DMS114 treated with DMSO at 0.1 percent for 48 hours (cell line): ENCODE results near the gene BCAR3.
"Not testable (repeated sequence)": the region's sequence is repeated elsewhere in the genome, so short reads cannot be mapped to it uniquely, and the experiment has no call there.

Source experiments
- DNase-seq: peaks from one replicate; lab custom pipeline; 2025; ENCODE audit not compliant: unreplicated experiment; lab: John Stamatoyannopoulos, UW

Gene BCAR3

DNA sequence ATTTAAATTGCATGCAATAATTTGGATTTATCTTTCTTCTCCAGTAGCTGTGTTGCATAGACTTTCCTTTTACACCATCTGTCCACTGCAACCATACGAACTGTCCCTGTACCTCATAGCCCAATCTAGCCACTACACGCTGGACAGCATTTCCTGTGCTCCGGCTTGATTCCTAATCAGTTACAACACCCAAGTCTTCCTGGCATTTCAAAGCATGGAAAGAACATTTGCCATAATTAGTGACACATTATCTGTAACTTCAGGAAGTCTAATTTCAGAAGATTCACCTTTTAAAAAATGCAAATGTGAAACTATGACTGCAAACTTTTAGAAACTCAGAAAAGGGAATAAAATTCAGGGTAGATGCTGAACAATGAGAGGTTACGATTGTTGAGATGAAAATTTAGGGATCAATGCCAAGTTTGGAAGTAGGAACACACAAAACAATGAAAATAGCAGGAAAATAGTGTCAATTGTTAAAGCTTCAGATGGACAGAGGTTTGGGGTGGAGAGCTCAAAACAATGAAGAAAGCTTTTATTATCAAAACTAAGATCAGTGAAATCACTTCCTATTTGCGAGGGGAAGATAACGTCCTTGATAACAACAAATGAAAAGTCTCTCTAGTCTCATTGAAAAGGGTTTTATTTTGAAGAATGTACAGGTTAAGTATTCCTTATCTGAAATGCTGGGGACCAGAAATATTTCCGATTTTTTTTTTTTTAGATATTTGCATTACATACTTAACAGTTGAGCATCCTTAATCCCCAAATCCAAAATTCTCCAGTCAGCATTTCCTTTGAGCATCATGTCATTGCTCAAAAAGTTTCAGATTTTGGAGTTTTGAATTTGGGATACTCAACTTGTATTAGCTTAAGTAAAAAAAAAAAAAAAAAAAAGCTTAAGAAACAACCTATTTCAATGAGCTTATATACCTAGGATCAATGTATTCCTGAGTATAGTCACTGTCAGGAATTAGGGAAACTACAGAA, 126.5 kb downstream of the BCAR3 start:
- no peak for DNase-seq

DNA sequence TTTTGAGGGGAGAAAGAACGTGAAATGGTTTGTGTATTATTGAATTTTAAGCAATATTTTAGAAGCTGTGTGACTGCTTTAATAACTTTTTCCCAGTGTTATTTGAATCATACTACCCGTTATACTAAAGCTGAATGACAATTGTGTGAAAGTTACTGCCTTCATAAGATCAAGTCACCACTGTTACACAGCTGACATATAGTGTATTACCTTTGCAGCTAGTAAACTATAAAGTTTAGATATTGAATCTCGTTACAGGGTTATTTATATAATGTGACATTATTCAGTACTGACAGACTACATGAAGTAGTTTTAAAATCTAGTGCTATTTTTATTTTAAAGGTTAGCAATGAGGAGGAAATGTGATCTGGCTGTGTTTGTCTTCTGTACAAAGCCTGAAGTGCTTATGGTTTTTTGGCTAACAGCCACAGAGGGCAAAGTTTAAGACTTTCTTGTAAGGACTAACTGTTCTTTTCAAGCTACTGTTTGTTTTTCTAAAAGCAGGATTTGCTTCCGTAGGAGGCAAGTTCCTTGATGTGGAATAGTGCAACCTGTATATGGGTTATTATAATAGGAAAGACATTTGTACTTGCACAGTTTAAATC, 127.6 kb downstream of the BCAR3 start:
- DNase-seq = not testable (repeated sequence)

DNA sequence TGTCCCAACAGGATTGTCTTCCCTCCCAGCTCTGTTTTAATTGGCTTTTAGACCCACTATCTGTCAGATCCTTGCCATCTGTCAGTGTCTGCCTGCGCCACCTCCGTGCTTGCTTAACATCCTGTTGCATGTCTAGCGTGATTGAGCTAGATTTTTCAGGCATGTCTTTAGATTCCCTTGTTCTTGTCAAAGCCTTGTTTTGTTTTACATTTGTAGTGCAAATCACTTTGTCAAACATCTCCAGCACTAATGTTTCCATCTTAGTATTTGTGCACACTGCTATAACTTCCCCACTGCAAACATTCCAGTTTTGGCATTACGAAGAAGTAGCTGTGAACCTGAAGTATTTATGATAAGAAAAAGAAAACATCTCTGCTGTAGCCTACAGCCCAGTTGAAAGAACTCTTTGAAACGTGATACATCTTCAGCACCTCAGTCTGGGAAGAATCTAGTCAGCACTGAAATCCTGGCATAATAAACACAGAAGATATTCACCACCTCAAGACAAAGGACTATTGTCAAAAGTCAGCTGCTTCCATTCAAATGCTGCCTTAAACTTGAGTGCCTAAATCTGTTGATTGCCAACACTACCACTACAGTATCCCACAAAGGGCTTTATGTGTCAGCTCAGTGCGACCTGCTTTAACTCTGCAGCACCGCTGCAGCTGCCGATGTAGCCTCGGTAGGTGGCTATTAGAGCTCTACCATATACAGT, 128.7 kb downstream of the BCAR3 start:
- no peak for DNase-seq

DNA sequence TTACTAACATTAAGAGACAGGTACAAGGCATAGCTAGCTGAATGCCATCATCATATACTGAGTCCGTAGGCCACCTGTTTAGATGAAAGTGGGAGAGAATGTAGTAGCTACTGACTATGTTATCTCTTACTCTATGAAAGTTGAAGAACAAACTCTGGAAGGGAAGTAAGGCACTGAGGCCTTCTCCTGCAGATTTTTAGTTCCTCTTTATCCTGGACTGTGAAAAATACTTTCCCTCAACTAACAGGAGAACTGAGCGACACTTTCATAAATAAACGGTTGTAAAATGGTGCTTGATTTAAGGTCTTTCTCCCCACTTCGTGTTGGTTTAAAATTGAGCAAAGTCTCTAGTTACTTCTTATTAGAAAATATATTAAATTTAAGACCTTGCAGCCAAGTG, 131.8 kb downstream of the BCAR3 start:
- DNase-seq = no peak

DNA sequence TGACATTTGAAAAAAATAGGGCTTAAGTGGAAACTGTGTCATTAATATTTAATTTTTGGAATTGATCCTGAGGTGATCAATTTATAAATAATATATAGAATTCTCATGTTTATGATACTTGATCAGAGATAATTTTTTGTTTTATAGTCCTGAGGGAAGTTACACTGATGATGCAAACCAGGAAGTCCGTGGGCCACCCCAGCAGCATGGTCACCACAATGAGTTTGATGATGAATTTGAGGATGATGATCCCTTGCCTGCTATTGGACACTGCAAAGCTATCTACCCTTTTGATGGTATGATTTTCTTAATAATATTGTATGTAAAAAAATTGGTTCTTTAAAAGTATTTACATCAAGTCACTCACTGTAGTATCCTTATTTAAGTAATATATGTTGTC, 132.5 kb downstream of the BCAR3 start:
- no peak for DNase-seq

DNA sequence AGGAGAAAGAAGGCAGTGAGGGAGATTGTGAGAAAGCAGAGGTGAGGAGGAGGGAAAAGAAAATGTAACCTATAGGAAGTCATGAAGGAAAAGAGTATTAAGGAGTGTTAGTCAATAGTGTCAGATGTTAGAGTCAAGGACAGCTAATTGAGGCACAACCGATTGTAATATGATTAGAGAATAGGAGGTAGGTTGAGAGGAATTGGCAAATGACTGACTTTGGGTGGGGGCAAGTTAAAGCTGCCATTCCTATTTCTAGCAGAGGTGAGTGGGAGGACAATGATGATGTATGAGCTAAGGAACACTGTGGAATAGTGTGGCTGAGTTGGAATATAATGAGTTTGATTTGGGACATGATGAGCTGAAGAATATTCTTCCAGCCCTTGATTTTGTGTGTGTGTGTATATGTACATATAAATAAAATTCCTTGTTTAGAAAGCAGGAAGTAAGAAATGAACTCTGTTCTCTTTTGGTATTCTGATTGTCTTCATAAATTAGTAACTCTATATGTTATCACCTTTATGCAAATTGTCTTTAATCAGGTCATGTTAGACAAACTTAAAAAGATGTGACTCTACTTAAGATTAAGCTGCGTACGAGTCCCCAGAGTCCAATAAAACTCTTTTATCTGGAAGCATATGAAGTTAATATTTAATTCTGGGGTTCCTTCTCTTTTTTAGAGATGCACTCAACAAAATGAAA, 135.3 kb downstream of the BCAR3 start:
- no peak for DNase-seq

DNA sequence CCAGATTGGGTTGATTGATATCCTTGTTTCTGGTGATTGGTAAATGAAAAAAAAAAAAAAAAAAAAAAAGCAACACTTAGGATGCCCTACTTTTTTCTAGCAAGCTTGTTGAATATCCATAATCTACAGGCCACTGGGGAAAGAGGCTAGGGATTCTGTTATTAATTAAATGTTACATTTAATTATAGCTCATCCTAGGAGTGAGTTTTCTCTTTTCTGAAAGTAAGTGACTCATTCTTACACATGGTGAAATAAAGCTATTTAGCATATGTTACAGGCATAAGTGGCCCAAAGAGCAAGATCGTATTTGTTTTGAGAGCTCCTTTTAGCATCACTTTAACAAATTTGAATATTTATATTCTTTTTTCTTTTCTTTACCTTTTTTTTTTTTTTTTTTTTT, 139.2 kb downstream of the BCAR3 start:
- no peak for DNase-seq

DNA sequence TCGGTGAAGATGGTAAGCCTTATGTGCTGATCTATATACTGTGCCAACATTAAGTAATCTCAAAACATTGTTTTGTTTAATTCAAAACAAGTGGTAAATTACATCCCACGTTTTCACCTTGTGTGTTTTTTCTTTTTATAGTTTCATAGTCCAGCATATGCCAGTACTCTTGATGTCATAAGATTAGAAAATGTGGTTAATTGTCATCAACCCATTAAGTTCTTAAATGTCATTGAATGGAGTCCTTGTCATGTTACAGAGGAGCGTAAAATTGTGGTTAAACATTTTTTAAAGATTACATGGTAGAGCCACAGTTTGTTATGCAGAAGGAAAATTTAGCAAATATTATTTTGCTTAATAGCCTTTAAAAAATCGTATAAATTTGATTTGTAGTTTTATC, 140.6 kb downstream of the BCAR3 start:
- no peak for DNase-seq

DNA sequence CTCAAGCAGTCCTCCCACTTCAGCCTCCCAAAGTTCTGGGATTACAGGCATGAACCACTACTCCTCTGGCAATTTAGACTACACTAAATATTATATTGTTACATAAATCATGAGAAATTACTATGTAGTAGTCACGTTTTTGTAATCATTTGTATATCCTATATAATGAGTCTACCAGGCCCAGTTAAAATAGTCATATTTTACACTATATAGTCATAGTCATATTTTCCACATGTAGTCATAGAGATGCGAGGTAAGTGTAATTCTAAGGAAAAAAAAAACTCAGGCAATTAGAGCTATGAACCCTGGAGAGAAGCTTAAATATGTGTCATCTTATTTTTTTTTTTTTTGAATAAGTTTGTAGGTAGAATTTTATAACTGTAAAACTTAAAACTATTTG, 143.7 kb downstream of the BCAR3 start:
- no peak for DNase-seq

DNA sequence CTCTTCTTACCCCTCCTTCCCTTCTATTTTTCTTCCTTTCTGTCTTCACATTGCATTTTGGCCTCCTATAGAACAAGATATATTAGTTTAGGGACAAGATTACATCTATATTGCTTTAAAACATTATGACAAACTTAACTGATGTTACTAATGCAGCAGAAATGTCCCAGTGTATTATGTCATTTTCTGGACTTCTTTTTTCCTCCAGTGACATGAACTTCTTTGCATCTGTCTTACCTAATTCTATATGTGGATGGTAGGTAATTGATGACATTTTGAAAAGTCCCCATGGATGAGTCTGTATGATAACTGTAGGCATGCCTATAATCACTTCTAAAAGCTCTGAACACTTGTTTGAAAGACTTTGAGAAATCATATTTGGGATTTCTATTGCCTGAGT, 144.2 kb downstream of the BCAR3 start:
- DNase-seq = no peak

DNA sequence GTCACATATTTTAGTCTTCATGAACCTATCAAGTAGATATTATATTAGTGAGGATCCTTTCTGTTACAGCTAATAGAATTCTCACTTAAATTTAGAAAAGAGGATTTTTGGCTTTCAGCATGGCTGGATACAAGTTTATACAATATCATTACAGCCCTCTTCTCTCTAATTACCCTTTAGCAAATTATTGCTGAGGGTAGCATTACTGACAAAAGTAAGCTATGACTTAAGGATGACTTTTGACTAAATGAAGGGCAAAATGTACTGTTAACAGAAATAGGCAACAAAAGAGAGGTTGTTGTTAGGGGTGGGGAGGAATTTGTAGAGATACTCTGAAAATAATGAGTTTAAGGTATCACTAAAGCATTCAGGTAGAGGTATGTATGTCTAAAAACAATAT, 148.0 kb downstream of the BCAR3 start:
- DNase-seq = no peak

DNA sequence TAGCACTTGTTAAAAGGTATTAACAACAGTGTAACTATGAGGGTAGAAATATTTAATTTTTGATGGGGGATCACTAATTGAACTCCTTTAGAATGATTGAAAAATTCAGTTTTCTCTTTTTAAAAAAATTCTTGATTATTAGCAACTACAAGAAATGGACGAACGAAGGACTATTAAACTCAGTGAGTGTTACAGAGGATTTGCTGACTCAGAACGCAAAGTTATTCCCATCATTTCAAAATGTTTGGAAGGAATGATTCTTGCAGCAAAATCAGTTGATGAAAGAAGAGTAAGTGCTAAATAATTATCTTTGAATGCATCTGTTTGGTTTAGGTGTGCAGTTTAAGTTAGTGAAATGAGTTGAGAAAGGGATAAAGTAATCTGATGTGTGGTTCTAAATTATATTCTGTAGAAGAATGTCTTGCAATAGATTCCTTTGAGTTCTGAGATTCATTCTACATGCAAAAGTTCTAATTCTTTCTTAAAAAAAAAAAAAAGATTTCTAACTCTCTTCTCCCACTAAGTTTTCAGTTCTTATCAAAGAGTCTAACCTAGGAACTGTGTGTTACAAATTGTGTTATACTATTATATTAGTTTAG, 148.8 kb downstream of the BCAR3 start:
- DNase-seq = no peak

DNA sequence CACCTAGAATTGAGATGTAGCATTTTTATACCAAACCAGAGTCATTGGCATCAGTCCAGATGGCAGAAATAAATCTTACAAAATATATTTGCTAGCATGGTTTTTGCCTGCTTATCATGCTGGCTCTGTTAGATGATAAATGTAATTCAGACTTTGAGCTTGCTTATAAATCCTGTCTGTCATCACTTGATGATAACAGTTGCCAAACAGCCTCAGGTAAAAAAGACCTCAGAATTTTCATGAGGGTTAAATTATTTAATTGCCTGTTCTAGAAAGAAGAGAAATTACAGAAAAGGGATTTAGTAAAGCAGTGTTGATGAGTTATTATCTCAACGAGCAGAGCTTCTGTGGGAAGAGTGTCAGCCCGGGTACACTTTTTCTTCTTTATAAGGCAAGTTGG, 150.4 kb downstream of the BCAR3 start:
- DNase-seq = no peak

DNA sequence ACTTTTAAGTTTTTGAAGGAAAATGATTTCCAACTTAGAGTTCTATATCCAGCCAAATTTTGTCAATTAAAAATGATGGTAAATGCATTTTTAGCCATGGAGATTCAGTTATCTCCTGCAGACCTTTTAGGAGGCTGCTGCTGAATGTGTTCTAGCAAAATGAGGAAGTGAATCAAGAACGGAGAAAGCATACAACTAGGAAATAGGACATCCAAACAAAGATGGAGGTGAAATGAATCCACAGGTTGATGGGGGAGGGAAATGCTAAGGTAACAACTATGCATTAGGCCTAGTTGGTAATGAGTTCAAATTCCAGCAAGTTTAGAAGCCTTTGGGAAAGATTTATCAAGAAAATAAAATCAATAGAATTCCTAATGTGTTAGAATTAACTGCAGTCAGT, 153.2 kb downstream of the BCAR3 start:
- DNase-seq = no peak

DNA sequence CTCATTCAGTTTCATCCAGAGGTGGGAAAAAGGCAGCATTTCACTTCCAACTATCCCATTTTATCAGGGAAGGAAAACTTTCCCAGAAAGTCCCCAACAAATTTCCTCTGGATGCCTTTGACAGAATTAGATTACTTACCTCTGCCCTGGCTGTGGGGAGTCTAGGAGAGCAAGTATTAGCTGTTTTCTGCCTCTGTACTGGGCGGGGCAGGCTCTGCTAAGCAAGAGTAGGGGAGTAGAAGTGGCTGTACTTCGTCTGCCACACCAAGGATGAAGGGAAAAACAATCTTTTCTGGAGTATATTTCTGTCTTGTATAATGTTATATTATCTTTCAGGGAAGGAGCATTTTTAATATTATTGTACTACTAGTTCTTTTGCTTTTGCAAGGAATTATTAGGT, 155.2 kb downstream of the BCAR3 start:
- no peak for DNase-seq

DNA sequence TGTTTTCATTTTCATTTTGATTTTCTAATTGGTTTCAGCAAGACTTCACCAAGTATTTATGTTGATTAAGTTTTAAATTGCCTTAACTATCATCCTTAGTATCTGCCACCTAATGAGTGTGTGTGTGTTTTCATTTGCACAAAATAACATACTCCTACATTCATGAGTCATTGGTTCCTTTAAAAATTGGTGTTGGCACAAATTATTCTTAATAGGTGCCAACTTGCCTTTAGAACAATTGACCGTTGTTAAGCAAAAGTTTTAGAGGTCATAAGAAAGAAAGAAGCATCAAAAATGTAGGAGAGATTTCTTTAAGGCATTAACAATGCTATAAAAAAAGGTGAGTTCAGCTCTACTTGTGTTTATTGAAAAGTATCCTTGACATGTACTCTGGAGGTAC, 156.2 kb downstream of the BCAR3 start:
- no peak for DNase-seq

DNA sequence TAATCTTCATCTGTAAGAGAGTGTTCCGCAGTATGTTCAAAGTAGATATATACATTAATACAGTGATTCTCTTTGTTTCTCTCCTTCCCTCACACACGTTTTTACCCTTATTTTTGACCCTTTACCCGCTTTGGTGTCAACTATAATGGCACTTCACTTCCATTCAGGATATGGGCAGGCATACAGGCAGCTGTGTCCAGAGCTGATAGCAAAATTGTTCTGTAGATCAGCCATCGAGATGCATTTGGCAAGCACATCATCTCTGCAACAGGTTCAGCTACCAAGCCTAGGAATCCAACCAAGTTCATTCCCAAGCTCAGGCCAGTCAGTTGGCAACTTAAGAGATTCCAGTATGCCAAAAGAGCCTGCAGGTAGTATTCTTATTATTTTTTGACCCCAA, 158.9 kb downstream of the BCAR3 start:
- no peak for DNase-seq

DNA sequence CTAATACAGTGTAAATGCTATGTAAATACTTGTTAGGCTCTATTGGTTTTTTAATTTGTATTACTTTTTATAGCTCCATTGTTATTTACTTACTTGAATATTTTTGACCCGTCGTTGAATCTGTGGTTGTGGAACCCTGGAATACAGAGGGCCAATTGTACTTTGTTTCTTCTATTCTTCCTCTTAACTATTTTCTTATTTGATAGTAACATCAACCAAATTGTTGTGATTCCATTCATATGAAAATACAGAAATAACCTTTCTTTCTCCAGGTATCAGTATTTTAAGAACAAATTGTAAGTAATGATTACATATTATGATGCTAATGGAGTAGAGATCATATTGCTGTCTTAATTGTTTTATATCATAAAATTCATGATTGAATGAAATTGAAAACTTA, 160.0 kb downstream of the BCAR3 start:
- no peak for DNase-seq

DNA sequence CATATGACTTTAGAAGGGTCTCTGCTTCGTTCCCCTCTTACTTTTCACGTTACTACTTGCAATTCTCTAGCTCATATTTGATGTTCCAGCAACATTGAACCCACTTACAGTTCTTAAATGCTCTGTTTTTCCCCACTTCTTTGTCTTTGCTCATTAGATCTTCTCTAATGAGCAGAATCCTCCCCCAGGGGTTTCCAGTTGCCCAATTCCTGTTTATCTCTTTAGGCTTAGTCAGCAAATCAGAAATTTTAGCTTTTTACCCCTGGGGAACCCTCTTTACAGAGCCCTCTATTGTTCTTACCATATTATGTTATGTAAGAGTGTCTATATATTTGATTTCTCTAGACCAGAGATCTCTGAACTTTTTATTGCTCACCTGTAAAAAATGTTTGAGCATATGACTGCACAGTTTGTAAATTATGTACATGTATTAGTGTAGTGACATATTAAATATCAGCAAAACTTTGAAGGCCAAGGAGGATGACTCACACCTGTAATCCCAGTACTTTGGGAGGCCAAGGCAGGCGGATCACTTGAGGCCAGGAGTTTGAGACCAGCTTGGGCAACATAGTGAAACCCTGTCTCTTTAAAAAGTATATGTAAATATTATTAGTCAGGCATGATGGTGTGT, 162.3 kb downstream of the BCAR3 start:
- no peak for DNase-seq

DNA sequence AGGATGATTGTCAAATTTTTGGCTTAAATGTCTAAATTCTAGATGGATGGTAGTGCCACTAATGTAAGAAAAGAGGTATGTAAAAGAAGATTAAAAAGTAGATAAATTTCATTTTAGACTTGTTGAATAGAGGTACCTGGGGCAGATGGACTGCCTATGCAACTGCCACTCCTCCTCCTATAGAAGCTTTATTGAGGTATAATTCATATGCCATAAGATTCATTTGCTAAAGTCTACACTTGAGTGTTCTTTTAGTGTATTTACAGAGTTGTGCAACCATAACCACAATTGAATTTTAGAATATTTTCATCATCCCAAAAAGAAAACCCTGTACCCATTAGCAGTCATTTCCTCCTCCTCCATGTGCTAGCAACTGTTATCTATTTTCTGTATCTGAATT, 163.1 kb downstream of the BCAR3 start:
- DNase-seq = no peak
